Sciatic nerve (tissue), 1 donor: ENCODE data around the gene TMCC3. TPM values are rescaled to one million over a fixed set of nuclear protein-coding genes. Genes with fewer than 3 reads are reported as not detected.

Experiments
- microRNA-seq: library from miRNA; unstranded; fragments of <30 nt; microRNA quantifications from one replicate; pipeline ENCODE4 v1.2.0, GENCODE V29; 2020
- total RNA-seq: library from RNA; stranded (reverse); fragmentation: NEBNext Ultra II Directional; extraction: Animal tissue kit (Norgen Biotek cat#: 25700); gene quantifications from one replicate; pipeline ENCODE4 v1.2.1, GENCODE V29; 2021
- donor health status: DM: no; HTN: no; CAD: no.

TMCC3 gene
- total RNA-seq, 1 donor from 2014 or later = 24.9 TPM

Small RNA genes lying within 50 kb of the gene (microRNA-seq; reads per million reads assigned to microRNA genes)
- not detected for gene MIR5700

Other genes with a start within 250 kb of the TMCC3 start
- 17.6 TPM for gene CEP83, start 190.7 kb downstream of the TMCC3 start, total RNA-seq